K562 (cell line): Measurements from ENCODE around the gene ZFP62. TPM values are rescaled to one million over a fixed set of nuclear protein-coding genes. Genes with fewer than 3 reads are reported as not detected.

Experiments
- ATAC-seq: fragments of 200-7000 bp; cut with Tn5 transposase; 3 replicates; pipeline ENCODE4 v1.9.1; 2020; ENCODE audit warnings: moderate library complexity
- BruUV-seq: library from RNA; stranded (reverse); fragments of 400-500 nt; replicated peaks from 2 replicates; lab custom pipeline; 2021; lab: Mats Ljungman, UMichigan
- CTCF ChIA-PET: fragments of 300-600 bp; formaldehyde crosslinking; extraction: SDS; loops from one replicate; lab custom pipeline; 2021; ENCODE audit warnings: low intra/inter-chr PET ratio; lab: Yijun Ruan, JAX
- POLR2A ChIA-PET: fragments of 300-600, 350-650 bp; sonication (Branson Sonifier 250); formaldehyde crosslinking; extraction: SDS; loops from one replicate; lab custom pipeline; 2021; ENCODE audit warnings: antibody characterized with exemption, inconsistent platforms; lab: Yijun Ruan, JAX
- DNase-seq, 4 experiments: peaks; one replicate each; pipeline versions ENCODE4 v3.0.0 to v3.0.0-alpha.2; 2011 to 2018; ENCODE audit warnings: low spot score in 3 of 4, mixed read lengths in 3 of 4; ENCODE audit errors: extremely low read depth in 1 of 4
- FAIRE-seq: peaks from 2 replicates; lab custom pipeline; 2011; peaks lifted over from hg19 to GRCh38; lab: Jason Lieb, UNC
- H2AFZ ChIP-seq: 2 replicates; pipeline ENCODE4 v1.6.0; 2011; ENCODE audit warnings: low read depth, low read length, control low read depth, inconsistent platforms
- H3K27ac ChIP-seq: fragments of 200-600 bp; 3 replicates; pipeline ENCODE4 v1.8.0; 2011; ENCODE audit warnings: low read depth, mild to moderate bottlenecking, control low read depth, inconsistent platforms, low read length, moderate library complexity, mixed read lengths; ENCODE audit errors: extremely low read depth
- H3K27me3 ChIP-seq, 2 experiments: fragments of 300-600 bp in 1 of 2; 2 replicates in 1 of 2; 3 replicates in 1 of 2; pipeline versions ENCODE4 v1.6.0 to v1.8.0; 2011; ENCODE audit warnings: inconsistent platforms in 2 of 2, low read length in 2 of 2, mild to moderate bottlenecking in 1 of 2, mixed read lengths in 1 of 2, moderate library complexity in 1 of 2; ENCODE audit not compliant: control insufficient read depth in 2 of 2, insufficient read depth in 2 of 2
- H3K36me3 ChIP-seq: fragments of 300-600 bp; 3 replicates; pipeline ENCODE4 v1.8.0; 2011; ENCODE audit warnings: mild to moderate bottlenecking, low read length, inconsistent platforms; ENCODE audit not compliant: control insufficient read depth, insufficient read depth
- H3K4me1 ChIP-seq, 2 experiments: fragments of 200-600 bp in 1 of 2; replicated peaks in 1 of 2; 2 replicates in 1 of 2; 3 replicates in 1 of 2; pipeline versions ENCODE4 v1.5.1 to v1.8.0; 2011; ENCODE audit warnings: inconsistent platforms in 2 of 2, low read length in 2 of 2, mild to moderate bottlenecking in 1 of 2, mixed read lengths in 1 of 2, moderate library complexity in 1 of 2; ENCODE audit not compliant: control insufficient read depth in 2 of 2, insufficient read depth in 2 of 2
- H3K4me2 ChIP-seq: 2 replicates; pipeline ENCODE4 v1.6.1; 2011; ENCODE audit warnings: low read length, control low read depth, inconsistent platforms, mixed read lengths; ENCODE audit not compliant: insufficient read depth
- H3K4me3 ChIP-seq: fragments of 200-600 bp; sonication (generic), shearing (Covaris generic); 2 replicates; pipeline ENCODE4 v1.5.1; 2016; ENCODE audit warnings: control low read depth, inconsistent platforms
- H3K79me2 ChIP-seq: fragments of 200-600 bp; 3 replicates; pipeline ENCODE4 v1.8.0; 2011; ENCODE audit warnings: low read length, inconsistent platforms; ENCODE audit not compliant: control insufficient read depth, insufficient read depth
- H3K9ac ChIP-seq, 2 experiments: 2 replicates each; pipeline versions ENCODE4 v1.6.0 to v1.6.1; 2011; ENCODE audit warnings: low read depth in 2 of 2, low read length in 2 of 2, control low read depth in 1 of 2, inconsistent platforms in 1 of 2, mild to moderate bottlenecking in 1 of 2, mixed read lengths in 1 of 2; ENCODE audit not compliant: insufficient read depth in 1 of 2
- H3K9me1 ChIP-seq: one replicate; pipeline ENCODE4 v1.6.0; 2011; ENCODE audit warnings: inconsistent platforms, mild to moderate bottlenecking, low read length, moderate library complexity; ENCODE audit not compliant: control insufficient read depth, insufficient read depth
- H3K9me3 ChIP-seq: replicated peaks from 2 replicates; pipeline ENCODE4 v1.5.1; 2011; ENCODE audit warnings: low read depth, low read length, inconsistent platforms; ENCODE audit not compliant: control insufficient read depth, insufficient read depth
- H4K20me1 ChIP-seq: replicated peaks from 2 replicates; pipeline ENCODE4 v1.6.1; 2011; ENCODE audit warnings: low read length, inconsistent platforms, mixed read lengths; ENCODE audit not compliant: control insufficient read depth, insufficient read depth
- CAMTA2 ChIP-seq: fragments of 250-450 bp; sonication (Bioruptor Pico); conservative IDR thresholded peaks from 2 replicates; pipeline ENCODE4 v1.5.1; 2022
- CHD2 ChIP-seq: IDR thresholded peaks from 2 replicates; pipeline ENCODE4 v1.6.1; 2011; ENCODE audit warnings: low read depth, low read length
- CXXC5 ChIP-seq: fragments of 250-450 bp; sonication (Bioruptor Pico); IDR thresholded peaks from 2 replicates; pipeline ENCODE4 v1.8.0; 2022; ENCODE audit warnings: inconsistent platforms, mild to moderate bottlenecking, moderate library complexity
- FOXM1 ChIP-seq, 2 experiments: fragments of 450-650 bp in 1 of 2; sonication (generic) in 1 of 2; formaldehyde crosslinking in 1 of 2; IDR thresholded peaks; 2 replicates each; pipeline versions ENCODE4 v1.6.1 to v1.9.0; 2017 to 2022; ENCODE audit warnings: low read depth in 2 of 2, mild to moderate bottlenecking in 2 of 2, missing genetic modification reagents in 1 of 2, moderate library complexity in 1 of 2
- KDM1A ChIP-seq, 2 experiments: fragments of 450-650 bp; IDR thresholded peaks; 2 replicates each; pipeline ENCODE4 v1.6.1; 2016; ENCODE audit warnings: mild to moderate bottlenecking in 2 of 2
- KHSRP ChIP-seq: fragments of 450-650 bp; IDR thresholded peaks from 2 replicates; pipeline ENCODE4 v1.6.1; 2017
- MTA1 ChIP-seq: fragments of 450-650 bp; IDR thresholded peaks from 2 replicates; pipeline ENCODE4 v1.6.1; 2017; ENCODE audit warnings: borderline replicate concordance
- PTBP1 ChIP-seq: fragments of 200-400 bp; formaldehyde crosslinking; IDR thresholded peaks from 2 replicates; pipeline ENCODE4 v1.6.1; 2017; ENCODE audit warnings: low read depth, low read length
- RBM25 ChIP-seq: fragments of 200-400 bp; formaldehyde crosslinking; IDR thresholded peaks from 2 replicates; pipeline ENCODE4 v1.6.1; 2018; ENCODE audit warnings: low read length, low read depth, moderate library complexity; ENCODE audit not compliant: severe bottlenecking
- RCOR1 ChIP-seq, 2 experiments: IDR thresholded peaks; 2 replicates each; pipeline ENCODE4 v1.6.1; 2012; ENCODE audit warnings: low read depth in 2 of 2, low read length in 2 of 2, borderline replicate concordance in 1 of 2, improper control_type of control experiment in 1 of 2
- TEAD4 ChIP-seq, 2 experiments: sonication (generic) in 1 of 2; formaldehyde crosslinking in 1 of 2; IDR thresholded peaks; 2 replicates each; pipeline versions ENCODE4 v1.6.1 to v1.8.0; 2012 to 2022; ENCODE audit warnings: borderline replicate concordance in 1 of 2, inconsistent platforms in 1 of 2, low read length in 1 of 2, mild to moderate bottlenecking in 1 of 2, missing genetic modification reagents in 1 of 2
- THRA ChIP-seq: fragments of 450-650 bp; IDR thresholded peaks from 2 replicates; pipeline ENCODE4 v1.6.1; 2017; ENCODE audit warnings: mild to moderate bottlenecking, moderate library complexity
- TOE1 ChIP-seq, 2 experiments: fragments of 450-650 bp in 1 of 2; sonication (generic) in 1 of 2; formaldehyde crosslinking in 1 of 2; IDR thresholded peaks; 2 replicates each; pipeline versions ENCODE4 v1.7.1 to v1.8.0; 2016 to 2022; ENCODE audit warnings: borderline replicate concordance in 2 of 2, mild to moderate bottlenecking in 2 of 2, antibody characterized with exemption in 1 of 2, inconsistent platforms in 1 of 2, low read depth in 1 of 2, missing genetic modification reagents in 1 of 2, moderate library complexity in 1 of 2
- ZFPM2 ChIP-seq: fragments of 250-450 bp; sonication (Bioruptor Pico); IDR thresholded peaks from 2 replicates; pipeline ENCODE4 v1.5.1; 2022; ENCODE audit warnings: mild to moderate bottlenecking
- ZHX1 ChIP-seq: fragments of 150-350 bp; conservative IDR thresholded peaks from 2 replicates; pipeline ENCODE4 v1.6.1; 2014; ENCODE audit warnings: low read length
- ZNF184 ChIP-seq: sonication (generic); formaldehyde crosslinking; IDR thresholded peaks from 2 replicates; pipeline ENCODE4 v1.5.0; 2020; ENCODE audit warnings: missing genetic modification reagents
- WGBS: fragments of 100-300 bp; shearing (Covaris generic); methylation state at CpG from one replicate; pipeline ENCODE4 v1.1.6; 2016; ENCODE audit warnings: low coverage, mixed read lengths; ENCODE audit not compliant: insufficient coverage; ENCODE audit errors: missing lambda C conversion rate; 5-methylcytosine and 5-hydroxymethylcytosine counted together
- in situ Hi-C: fragments of 300-500 bp; cut with MboI; formaldehyde crosslinking; loops from 4 replicates; pipeline ENCODE4 v1.15.0; 2018; ENCODE audit warnings: inconsistent platforms, mixed read lengths
- intact Hi-C: fragments of 100-400 bp; cut with micrococcal nuclease; formaldehyde crosslinking; loops from 2 replicates; pipeline ENCODE4 v1.14.2; 2022
- polyA plus RNA-seq, 8 experiments: library from polyadenylated mRNA; depleted of rRNA in 4 of 8; stranded (reverse) in 5 of 8; unstranded in 3 of 8; fragments of >200 nt; fragmentation: Nextera tagmentation in 2 of 8; fragmentation: Illumina TruSeq in 1 of 8; extraction: Ambion mirVana in 2 of 8; extraction: Trizol in 1 of 8; gene quantifications; 2 replicates each; pipeline versions ENCODE4 v1.2.1 to v1.2.3, GENCODE V29; 2011 to 2014; ENCODE audit warnings: inconsistent platforms in 1 of 8, missing spikeins in 1 of 8
- total RNA-seq, 7 experiments: library from RNA; depleted of rRNA in 6 of 7; stranded (reverse); fragments of >200 nt in 6 of 7; fragmentation: Illumina TruSeq in 2 of 7; extraction: Trizol in 2 of 7; gene quantifications; 2 replicates each; pipeline versions ENCODE4 v1.2.1 to v1.2.3, GENCODE V29; 2011 to 2021; ENCODE audit warnings: low replicate concordance in 1 of 7

The ZFP62 gene
- total and polyA plus RNA-seq, 9 of the 15 experiments (the other 6 are each of a cell fraction or from before 2014, with no cell fraction given), result 12.2 to 37.5 (median 25.0) TPM

GRCh38 chr5:180806351-180807011 is 54.6 kb downstream of the ZFP62 start (continued):
- TF ChIP-seq TOE1 (IDR thresholded peaks at IDR 0.05; ENCODE audit: borderline replicate concordance), result peak; percentile 63; the same call in 1 of the 2 replicates
- TF ChIP-seq TOE1 (CRISPR knock-in tag; IDR thresholded peaks at IDR 0.05; ENCODE audit: borderline replicate concordance, low read depth), result no peak
- TF ChIP-seq FOXM1 (IDR thresholded peaks at IDR 0.05; ENCODE audit: low read depth), result no peak
- no peak for TF ChIP-seq FOXM1 (CRISPR knock-in tag; IDR thresholded peaks at IDR 0.05; ENCODE audit: low read depth)
- no peak for TF ChIP-seq KHSRP
- TF ChIP-seq TEAD4 (IDR thresholded peaks at IDR 0.05; ENCODE audit: low read length), result no peak
- no peak for TF ChIP-seq TEAD4 (CRISPR knock-in tag; IDR thresholded peaks at IDR 0.05; ENCODE audit: borderline replicate concordance)
- no peak for TF ChIP-seq CXXC5 (CRISPR knock-in tag)
- no peak for TF ChIP-seq CAMTA2 (CRISPR knock-in tag)
- no peak for TF ChIP-seq ZFPM2 (CRISPR knock-in tag)
- TF ChIP-seq CHD2, result no peak

GRCh38 chr5:180804129-180804618 is 56.9 kb downstream of the ZFP62 start:
- peaks cover 95% of the 10 kb centered on the region for H3K79me2 ChIP-seq
- no TSS peak for BruUV-seq
- DNase-seq, result no peak
- H3K27ac ChIP-seq, result peak overlapping the region; percentile 89
- H3K9me1 ChIP-seq, result peaks cover 8% of the 10 kb centered on the region
- intact Hi-C loops (loop anchor here (5.0 to 10.0 kb wide), 2 partner anchors 58 to 221 kb away; partner anchors contain the start of gene ZFP62), in situ Hi-C loops (no loop called here)
- no peak for FAIRE-seq
- H3K36me3 ChIP-seq, result peaks cover 56% of the 10 kb centered on the region
- peak overlapping the region; percentile 66 to 93; a peak in 3 of 4 replicates for H3K9ac ChIP-seq
- no peaks in the 10 kb centered on the region for H3K9me3 ChIP-seq
- POLR2A ChIA-PET, result interaction anchor here (1.0 to 1.8 kb wide), 5 partner anchors 11 to 27 kb away, joined by 3 to 5 read pairs (median 3); no protein-coding TSS in a partner anchor
- peak overlapping the region; percentile 84 for H3K4me3 ChIP-seq
- H3K4me1 ChIP-seq, result peaks cover 60 to 70% of the 10 kb centered on the region in 2 experiments
- CTCF ChIA-PET, result no interaction called here
- H3K27me3 ChIP-seq, result no peaks in the 10 kb centered on the region
- H3K4me2 ChIP-seq, result peak overlapping the region; percentile 77
- H4K20me1 ChIP-seq, result peaks cover 24% of the 10 kb centered on the region
- 72% methylated on average over 22 of the region's 22 CpGs for WGBS
- peak overlapping the region; percentile 82 for H2AFZ ChIP-seq
- no peak for ATAC-seq
- no peak for TF ChIP-seq THRA
- TF ChIP-seq RCOR1 (IDR thresholded peaks at IDR 0.05; ENCODE audit: borderline replicate concordance in 1 of 2, low read depth in 2 of 2, low read length in 2 of 2), result peak in 1 of 2 experiments; percentile 30; a peak in 1 of 4 replicates
- peak; percentile 77 to 88 for TF ChIP-seq KDM1A (IDR thresholded peaks at IDR 0.05)
- no peak for TF ChIP-seq CHD2
- TF ChIP-seq MTA1, result no peak
- TF ChIP-seq ZNF184 (CRISPR knock-in tag), result no peak
- TF ChIP-seq RBM25, result peak; percentile 47
- TF ChIP-seq PTBP1, result 0 out of 2 replicates have a peak, but pooled peaks have one; percentile 70
- no peak for TF ChIP-seq ZHX1
